ENCODE results near the gene GATB. TPM values are rescaled to one million over a fixed set of nuclear protein-coding genes. Genes with fewer than 3 reads are reported as not detected.

The GATB gene
- total RNA-seq, 4 donors from 2014 or later = 11.4 to 34.5 (median 21.5) TPM

DNA sequence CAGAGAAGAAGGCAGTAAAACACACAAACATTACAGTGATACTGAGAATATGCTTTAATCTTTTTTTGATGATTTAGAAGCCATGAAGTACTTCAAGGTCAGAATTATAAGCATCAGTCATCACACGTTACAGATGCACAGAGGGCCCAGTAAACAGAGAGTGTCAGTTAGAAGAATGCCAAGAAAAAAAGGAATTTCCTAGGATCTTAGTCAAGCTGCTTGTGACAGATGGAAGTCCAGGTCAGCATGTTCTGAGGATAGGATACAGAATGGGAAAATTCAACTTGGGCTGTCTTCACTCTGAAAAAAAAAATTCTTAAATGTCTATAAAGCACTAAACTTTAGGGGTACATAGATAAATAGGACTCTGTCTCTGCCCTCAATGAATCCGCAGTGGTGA, 38.9 kb downstream of the GATB start:
- TF ChIP-seq, protein P1, sequence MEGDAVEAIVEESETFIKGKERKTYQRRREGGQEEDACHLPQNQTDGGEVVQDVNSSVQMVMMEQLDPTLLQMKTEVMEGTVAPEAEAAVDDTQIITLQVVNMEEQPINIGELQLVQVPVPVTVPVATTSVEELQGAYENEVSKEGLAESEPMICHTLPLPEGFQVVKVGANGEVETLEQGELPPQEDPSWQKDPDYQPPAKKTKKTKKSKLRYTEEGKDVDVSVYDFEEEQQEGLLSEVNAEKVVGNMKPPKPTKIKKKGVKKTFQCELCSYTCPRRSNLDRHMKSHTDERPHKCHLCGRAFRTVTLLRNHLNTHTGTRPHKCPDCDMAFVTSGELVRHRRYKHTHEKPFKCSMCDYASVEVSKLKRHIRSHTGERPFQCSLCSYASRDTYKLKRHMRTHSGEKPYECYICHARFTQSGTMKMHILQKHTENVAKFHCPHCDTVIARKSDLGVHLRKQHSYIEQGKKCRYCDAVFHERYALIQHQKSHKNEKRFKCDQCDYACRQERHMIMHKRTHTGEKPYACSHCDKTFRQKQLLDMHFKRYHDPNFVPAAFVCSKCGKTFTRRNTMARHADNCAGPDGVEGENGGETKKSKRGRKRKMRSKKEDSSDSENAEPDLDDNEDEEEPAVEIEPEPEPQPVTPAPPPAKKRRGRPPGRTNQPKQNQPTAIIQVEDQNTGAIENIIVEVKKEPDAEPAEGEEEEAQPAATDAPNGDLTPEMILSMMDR (IDR thresholded peaks at IDR 0.05) = no peak
- DNase-seq (ENCODE audit: low spot score) (no peak), ATAC-seq (ENCODE audit: low FRiP score) (no peak)

- ATAC-seq (ENCODE audit: low FRiP score) = no peak
- no peak for DNase-seq (ENCODE audit: low spot score)
- TF ChIP-seq, protein P1 (IDR thresholded peaks at IDR 0.05) = no peak
Observed at GRCh38 chr4:151721466-151721865, 39.3 kb downstream of the GATB start.

DNA sequence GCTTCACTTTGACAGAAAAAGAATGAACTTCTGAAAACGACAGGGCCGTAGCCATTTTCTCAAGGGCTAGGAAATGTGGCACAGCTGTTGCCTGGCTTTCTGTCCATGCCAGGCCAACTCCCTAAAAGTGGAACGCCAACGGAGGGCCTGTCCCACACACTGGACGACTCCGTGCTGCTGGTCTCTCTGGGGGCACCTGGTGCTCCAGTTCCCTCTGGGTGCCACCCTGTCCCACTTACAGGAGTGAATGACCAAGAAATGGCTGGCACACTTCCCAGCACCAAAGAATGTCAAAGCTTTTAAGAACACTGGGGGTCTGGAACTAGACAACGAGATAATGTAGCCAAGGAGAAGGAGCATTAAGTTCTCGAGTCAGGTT, 40.9 kb downstream of the GATB start:
- DNase-seq (ENCODE audit: low spot score) (no peak), ATAC-seq (ENCODE audit: low FRiP score) (no peak)
- TF ChIP-seq, protein P1 (IDR thresholded peaks at IDR 0.05) = no peak

GRCh38 chr4:151718984-151719955, 41.5 kb downstream of the GATB start:
- ATAC-seq (ENCODE audit: low FRiP score) = peak; percentile 49
- no peak for DNase-seq (ENCODE audit: low spot score)
- TF ChIP-seq, protein P1 (IDR thresholded peaks at IDR 0.05) = no peak

DNA sequence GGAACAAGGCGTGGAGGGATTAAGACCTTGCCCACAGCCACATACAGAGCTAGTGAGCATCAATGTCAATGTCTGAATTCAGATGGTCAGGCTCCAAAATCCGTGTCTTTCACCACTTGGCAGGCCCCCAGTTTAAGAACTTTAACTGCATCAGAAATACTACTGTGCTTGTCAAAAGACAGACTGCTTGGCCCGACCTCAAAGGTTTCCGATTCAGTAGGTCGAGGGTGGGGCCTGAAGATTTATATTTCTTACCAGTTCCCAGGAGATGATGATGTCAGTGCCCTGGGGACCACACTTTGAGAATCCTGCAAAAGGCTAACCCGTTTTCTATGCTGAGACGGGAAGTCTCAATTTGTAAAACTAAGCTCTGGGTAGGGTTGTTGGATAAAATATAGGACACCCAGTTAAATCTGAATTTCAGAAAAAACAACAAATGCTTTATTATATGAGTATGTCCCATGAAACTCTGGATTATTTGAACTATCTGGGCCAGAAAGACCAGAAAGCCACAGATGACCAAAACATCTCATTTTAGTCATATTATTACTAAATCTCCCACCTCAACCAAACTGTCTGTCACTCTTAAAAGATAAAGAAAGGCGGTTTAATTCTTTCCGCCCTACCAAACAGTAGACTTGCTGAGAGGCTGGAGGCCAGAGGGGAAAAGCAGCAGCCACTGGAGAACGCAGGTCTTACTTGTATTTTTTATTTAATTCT, 42.7 kb downstream of the GATB start:
- no peak for ATAC-seq (ENCODE audit: low FRiP score)
- DNase-seq (ENCODE audit: low spot score) = no peak

DNA sequence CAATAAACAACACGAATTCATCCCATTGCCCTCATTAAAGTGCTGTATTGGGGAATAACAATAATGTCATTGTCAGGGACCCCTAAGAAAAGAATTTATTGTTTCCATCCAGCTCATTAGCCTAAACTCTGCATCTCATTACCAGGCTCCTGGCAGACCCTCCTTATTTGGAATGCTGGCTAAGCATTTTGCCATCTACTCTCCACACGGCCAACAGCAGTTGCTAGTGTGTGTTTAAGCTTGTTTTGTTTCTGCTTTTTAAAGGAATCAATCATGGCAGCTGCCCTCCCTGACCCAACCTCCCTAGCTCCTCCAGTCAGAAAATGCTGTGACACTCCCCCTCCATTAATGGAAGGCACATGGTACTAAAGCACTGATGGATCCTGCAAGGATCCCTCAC, 43.5 kb downstream of the GATB start:
- TF ChIP-seq, protein P1 (IDR thresholded peaks at IDR 0.05) = no peak
- no peak for ATAC-seq (ENCODE audit: low FRiP score)
- no peak for DNase-seq (ENCODE audit: low spot score)

More for the DNA sequence above, 42.7 kb downstream of the GATB start:
- TF ChIP-seq, protein P1 (IDR thresholded peaks at IDR 0.05) = no peak

Data from omental fat pad (tissue), 4 donors.